Nephron progenitor cell (in vitro differentiated cells): ENCODE results near the gene BMP8B.
"Not testable (repeated sequence)": the region's sequence is repeated elsewhere in the genome, so short reads cannot be mapped to it uniquely, and the experiment has no call there.

Experiments
- DNase-seq: peaks from one replicate; pipeline ENCODE4 v3.0.0; 2021
- H3K27ac Mint-ChIP-seq: 2 replicates; pipeline ENCODE4 v1.8.0; 2021; ENCODE audit warnings: mild to moderate bottlenecking, moderate library complexity, mixed read lengths
- H3K27me3 Mint-ChIP-seq: 2 replicates; pipeline ENCODE4 v1.8.0; 2021; ENCODE audit warnings: mild to moderate bottlenecking, low read depth, mixed read lengths; ENCODE audit not compliant: poor library complexity
- H3K36me3 Mint-ChIP-seq: 2 replicates; pipeline ENCODE4 v1.8.0; 2021; ENCODE audit warnings: low read depth, mixed read lengths
- H3K4me1 Mint-ChIP-seq: 2 replicates; pipeline ENCODE4 v1.8.0; 2021; ENCODE audit warnings: mixed read lengths
- H3K4me3 Mint-ChIP-seq: 2 replicates; pipeline ENCODE4 v1.8.0; 2021; ENCODE audit warnings: mild to moderate bottlenecking, moderate library complexity, mixed read lengths
- H3K9me3 Mint-ChIP-seq: 2 replicates; pipeline ENCODE4 v1.8.0; 2021; ENCODE audit warnings: mild to moderate bottlenecking, moderate library complexity, mixed read lengths
- CTCF ChIP-seq: fragments of 200-600 bp; sonication (generic); IDR thresholded peaks from 2 replicates; pipeline ENCODE4 v1.5.0; 2021; ENCODE audit warnings: antibody characterized with exemption

BMP8B gene

GRCh38 chr1:39773369-39773979 is 15.2 kb downstream of the BMP8B start:
- H3K36me3 Mint-ChIP-seq, H3K9me3 Mint-ChIP-seq, H3K27ac Mint-ChIP-seq, DNase-seq, H3K4me3 Mint-ChIP-seq: not testable (repeated sequence)
- peaks cover 19% of the 10 kb centered on the region for H3K4me1 Mint-ChIP-seq
- H3K27me3 Mint-ChIP-seq, result peaks cover 26% of the 10 kb centered on the region

- H3K36me3 Mint-ChIP-seq, H3K4me1 Mint-ChIP-seq, DNase-seq, H3K9me3 Mint-ChIP-seq, H3K27ac Mint-ChIP-seq: not testable (repeated sequence)
- Mint-ChIP-seq H3K4me3 (peak within 1 kb of the TSS; percentile 73), H3K27me3 (peaks cover 18% of the 10 kb centered on the region)
These were observed 17.6 kb downstream of the BMP8B start, which contains the start of gene OXCT2 for GRCh38 chr1:39771022-39771532. Gene OXCT2 (minus strand): TSS chr1:39771348. CDS start chr1:39771255, 93 bp downstream.

GRCh38 chr1:39770100-39771021 is 18.3 kb downstream of the BMP8B start:
- not testable (repeated sequence) for H3K4me1 Mint-ChIP-seq, H3K36me3 Mint-ChIP-seq, H3K9me3 Mint-ChIP-seq, DNase-seq, H3K27ac Mint-ChIP-seq
- peaks cover 16% of the 10 kb centered on the region for H3K27me3 Mint-ChIP-seq
- H3K4me3 Mint-ChIP-seq, result peak overlapping the region; percentile 73

- H3K36me3 Mint-ChIP-seq, H3K27ac Mint-ChIP-seq, H3K9me3 Mint-ChIP-seq, DNase-seq, H3K4me3 Mint-ChIP-seq, H3K4me1 Mint-ChIP-seq: not testable (repeated sequence)
- H3K27me3 Mint-ChIP-seq, result peaks cover 14% of the 10 kb centered on the region
These were observed 19.2 kb downstream of the BMP8B start for GRCh38 chr1:39769502-39769901.

GRCh38 chr1:39766466-39766865 is 22.2 kb downstream of the BMP8B start:
- not testable (repeated sequence) for H3K36me3 Mint-ChIP-seq, H3K4me3 Mint-ChIP-seq
- peaks cover 14% of the 10 kb centered on the region for H3K27me3 Mint-ChIP-seq

GRCh38 chr1:39764512-39764911 is 24.2 kb downstream of the BMP8B start:
- H3K9me3 Mint-ChIP-seq, H3K36me3 Mint-ChIP-seq, H3K27me3 Mint-ChIP-seq, H3K27ac Mint-ChIP-seq, H3K4me3 Mint-ChIP-seq, DNase-seq: not testable (repeated sequence)
- peaks cover 14% of the 10 kb centered on the region for H3K4me1 Mint-ChIP-seq

More at GRCh38 chr1:39766466-39766865, 22.2 kb downstream of the BMP8B start:
- H3K9me3 Mint-ChIP-seq, DNase-seq, H3K27ac Mint-ChIP-seq: not testable (repeated sequence)
- peaks cover 14% of the 10 kb centered on the region for H3K4me1 Mint-ChIP-seq

- not testable (repeated sequence) for DNase-seq, H3K27ac Mint-ChIP-seq, H3K27me3 Mint-ChIP-seq, H3K4me3 Mint-ChIP-seq, H3K36me3 Mint-ChIP-seq, H3K9me3 Mint-ChIP-seq
- H3K4me1 Mint-ChIP-seq, result peaks cover 14% of the 10 kb centered on the region
These were observed 24.9 kb downstream of the BMP8B start for GRCh38 chr1:39763619-39764374.

GRCh38 chr1:39762550-39763540 is 25.8 kb downstream of the BMP8B start:
- no peak for DNase-seq
- Mint-ChIP-seq H3K27ac (no peak overlapping the region), H3K4me3 (no peak overlapping the region), H3K27me3 (no peaks in the 10 kb centered on the region), H3K36me3 (peaks cover 9% of the 10 kb centered on the region), H3K9me3 (no peaks in the 10 kb centered on the region), H3K4me1 (peaks cover 14% of the 10 kb centered on the region)
- TF ChIP-seq CTCF, result no peak
